Retinal pigment epithelial cell (primary cell): ENCODE measurements around the gene ISG20L2.

Experiments
- DNase-seq: peaks from one replicate; pipeline ENCODE4 v3.0.0-alpha.2; 2010; ENCODE audit warnings: low read depth
- H3K4me3 ChIP-seq: 2 replicates; pipeline ENCODE4 v1.5.1; 2011; ENCODE audit warnings: mild to moderate bottlenecking, low read length, control low read depth, moderate library complexity
- CTCF ChIP-seq: conservative IDR thresholded peaks from 2 replicates; pipeline ENCODE4 v1.5.1; 2011; ENCODE audit warnings: low read depth, low read length, control low read depth, inconsistent platforms

ISG20L2 gene

GRCh38 chr1:156682166-156682890 is 46.2 kb downstream of the ISG20L2 start:
- TF ChIP-seq CTCF = peak; percentile 30
- H3K4me3 ChIP-seq = no peak overlapping the region
- DNase-seq = no peak

- no peak for DNase-seq
- no peak overlapping the region for H3K4me3 ChIP-seq
- TF ChIP-seq CTCF = no peak
Observed at GRCh38 chr1:156681196-156681960, 47.2 kb downstream of the ISG20L2 start.

- H3K4me3 ChIP-seq = no peak overlapping the region
- no peak for DNase-seq
- TF ChIP-seq CTCF = no peak
Observed at GRCh38 chr1:156680056-156680455, 48.5 kb downstream of the ISG20L2 start.

GRCh38 chr1:156677616-156678596 is 50.7 kb downstream of the ISG20L2 start:
- no peak for DNase-seq
- peak overlapping the region; percentile 14 for H3K4me3 ChIP-seq
- peak; percentile 89 for TF ChIP-seq CTCF

- H3K4me3 ChIP-seq = peak within 1 kb of the TSS; percentile 14
- no peak for TF ChIP-seq CTCF
Observed at GRCh38 chr1:156676820-156677615, 51.5 kb downstream of the ISG20L2 start, which contains the start of gene NES. Gene NES (minus strand): TSS chr1:156677407. CDS start chr1:156677264, 143 bp downstream.

More at GRCh38 chr1:156676820-156677615, 51.5 kb downstream of the ISG20L2 start, which contains the start of gene NES:
- DNase-seq = no peak
